ENCODE results near the gene METTL9.
"Not testable (repeated sequence)": the region's sequence is repeated elsewhere in the genome, so short reads cannot be mapped to it uniquely, and the experiment has no call there.

The METTL9 gene

DNA sequence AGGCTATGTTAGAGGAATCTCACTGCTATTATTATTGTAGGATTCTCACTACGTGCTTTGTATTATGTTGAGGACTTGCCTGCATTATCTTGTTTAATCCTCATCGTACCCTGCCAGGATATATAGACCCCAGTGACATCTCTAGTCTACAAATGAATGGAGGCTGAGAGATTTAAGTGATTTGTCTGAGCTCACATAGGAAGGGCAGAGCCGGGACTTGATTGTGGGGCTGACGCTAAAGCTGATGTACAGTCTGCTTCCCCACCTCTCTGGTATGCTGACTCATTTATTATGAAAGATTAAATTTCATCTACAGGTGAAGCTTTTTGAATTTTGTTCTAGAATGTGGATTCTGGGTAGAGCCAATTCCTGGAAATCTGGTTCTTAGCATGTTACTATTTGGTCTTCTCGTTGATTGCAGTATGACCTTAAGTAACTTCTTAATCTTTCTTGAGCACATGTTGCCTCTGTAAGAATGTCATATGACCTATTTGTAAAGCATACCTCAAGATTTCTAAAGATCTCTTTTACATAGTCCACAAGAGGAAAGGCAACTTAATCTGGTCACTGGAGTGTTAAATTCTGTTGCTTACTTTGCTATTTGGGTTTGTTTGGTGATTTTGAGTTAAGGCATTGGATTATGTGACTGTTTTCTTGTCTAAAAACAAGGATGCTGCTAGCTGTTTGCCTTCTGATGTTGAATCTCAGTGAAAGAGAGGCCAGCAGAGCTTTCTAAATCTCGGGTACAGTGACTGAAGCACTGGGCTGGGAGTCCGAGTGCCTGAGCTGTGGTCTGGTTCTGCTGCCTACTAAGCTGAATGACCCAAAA lies 12.4 kb downstream of the METTL9 start:
- no peak for DNase-seq

DNA sequence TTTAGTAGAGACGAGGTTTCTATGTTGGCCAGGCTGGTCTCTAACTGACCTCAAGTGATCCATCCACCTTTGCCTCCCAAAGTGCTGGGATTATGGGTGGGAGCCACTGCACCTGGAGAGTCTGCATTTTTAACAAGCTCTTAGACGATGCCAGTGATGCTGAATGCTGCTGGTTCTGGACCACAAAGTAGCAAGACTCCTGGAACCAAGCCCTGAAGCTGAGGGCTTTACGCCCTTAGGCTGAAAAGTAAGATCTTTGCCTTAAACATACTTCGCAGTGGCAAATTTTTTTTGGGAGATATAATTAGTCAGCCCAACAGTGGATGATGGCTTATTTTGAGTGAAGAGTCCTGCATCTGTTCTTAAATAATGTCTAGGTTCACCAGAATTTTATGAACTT lies 14.0 kb downstream of the METTL9 start:
- DNase-seq: no peak

GRCh38 chr16:21613781-21614180 lies 14.4 kb downstream of the METTL9 start:
- no peak for DNase-seq

DNA sequence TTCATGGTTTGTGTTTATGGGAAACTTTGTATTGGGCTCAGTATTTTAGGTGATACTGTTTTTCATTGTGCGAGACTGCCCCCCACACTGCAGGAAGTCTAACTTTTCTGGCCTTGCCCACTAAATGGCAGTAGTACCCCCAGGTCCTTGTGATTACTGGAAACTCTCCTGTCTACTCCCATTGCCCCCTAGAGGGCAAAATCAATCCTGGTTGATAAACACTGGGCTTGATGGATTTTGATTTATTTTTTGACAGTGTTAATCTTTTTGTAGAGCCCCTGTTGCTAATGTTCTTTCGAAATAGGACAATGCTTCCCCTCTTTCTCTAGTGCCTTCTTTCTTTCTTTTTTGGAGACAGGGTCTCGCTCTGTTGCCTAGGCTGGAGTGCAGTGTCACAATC lies 15.5 kb downstream of the METTL9 start:
- DNase-seq: no peak

GRCh38 chr16:21617607-21618006 lies 18.2 kb downstream of the METTL9 start:
- no peak for DNase-seq

DNA sequence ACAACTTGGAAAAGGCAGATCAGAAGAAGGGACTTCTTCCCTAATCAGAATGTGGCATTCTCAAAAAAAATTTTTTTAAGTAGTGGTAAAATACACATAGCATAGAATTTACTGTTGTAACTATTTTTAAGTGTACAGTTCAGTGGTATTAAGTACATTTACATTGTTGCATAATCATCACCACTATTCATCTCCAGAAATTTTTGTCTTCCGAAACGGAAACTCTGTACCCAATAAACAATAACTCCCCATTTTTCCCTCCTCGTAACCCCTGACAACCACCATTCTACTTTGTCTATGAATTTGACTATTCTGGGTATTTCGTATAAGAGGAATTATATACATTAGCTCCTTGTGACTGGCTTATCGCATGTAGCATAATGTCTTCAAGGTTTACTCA lies 18.9 kb downstream of the METTL9 start:
- DNase-seq: no peak

DNA sequence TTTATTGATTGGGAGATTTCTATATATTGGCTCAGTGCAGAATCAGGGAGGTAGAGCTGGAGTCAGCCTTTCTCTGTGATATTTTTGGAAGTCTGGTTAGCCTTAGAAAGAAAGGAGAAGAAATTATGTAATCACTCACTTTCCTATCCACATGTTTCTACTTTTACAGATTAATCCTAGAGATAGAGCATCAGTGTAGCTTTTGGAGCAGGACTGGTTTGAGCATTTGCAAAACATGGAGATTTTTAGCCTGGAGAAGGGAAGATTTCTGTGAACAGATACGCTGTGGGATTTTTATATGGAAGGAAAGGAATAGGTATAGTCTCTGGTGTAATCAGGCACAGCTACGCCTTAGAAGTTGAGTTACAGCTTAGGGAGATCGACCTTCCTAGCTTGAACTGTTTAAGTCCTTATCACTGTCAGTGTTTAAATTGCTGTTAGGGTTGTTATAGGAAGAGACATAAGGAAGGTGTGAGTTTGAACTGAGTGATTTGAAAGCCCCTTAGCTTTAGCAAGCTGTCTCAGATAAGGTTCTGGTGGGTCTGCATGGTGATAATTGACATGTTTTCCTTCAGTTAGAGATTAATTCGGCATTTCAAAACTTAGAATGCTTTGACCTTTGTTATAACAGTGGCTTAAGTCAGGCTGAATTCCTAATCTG lies 20.5 kb downstream of the METTL9 start:
- DNase-seq: no peak

GRCh38 chr16:21620592-21620991 lies 21.2 kb downstream of the METTL9 start:
- DNase-seq: no peak

- no peak for DNase-seq
Observed at GRCh38 chr16:21622545-21622944, 23.2 kb downstream of the METTL9 start.

DNA sequence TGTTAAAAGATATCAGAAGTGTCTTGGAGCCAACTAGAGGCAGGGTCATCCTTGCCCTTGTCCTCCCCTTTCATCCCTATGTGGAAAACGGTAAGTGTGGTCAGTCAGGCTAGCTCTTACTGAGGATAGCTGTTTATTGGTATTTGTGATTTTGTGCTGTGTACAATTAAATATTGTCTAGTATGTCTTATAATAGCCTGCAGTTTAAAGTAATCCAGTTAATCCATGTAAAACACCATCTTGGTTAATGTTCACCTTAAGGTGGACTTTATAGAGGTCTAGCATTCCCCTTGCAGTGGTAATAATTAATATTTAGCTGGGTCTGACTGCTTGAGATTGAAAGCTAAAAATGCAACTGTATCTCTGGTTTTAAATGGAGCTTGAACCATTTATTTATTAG lies 25.6 kb downstream of the METTL9 start:
- no peak for DNase-seq

DNA sequence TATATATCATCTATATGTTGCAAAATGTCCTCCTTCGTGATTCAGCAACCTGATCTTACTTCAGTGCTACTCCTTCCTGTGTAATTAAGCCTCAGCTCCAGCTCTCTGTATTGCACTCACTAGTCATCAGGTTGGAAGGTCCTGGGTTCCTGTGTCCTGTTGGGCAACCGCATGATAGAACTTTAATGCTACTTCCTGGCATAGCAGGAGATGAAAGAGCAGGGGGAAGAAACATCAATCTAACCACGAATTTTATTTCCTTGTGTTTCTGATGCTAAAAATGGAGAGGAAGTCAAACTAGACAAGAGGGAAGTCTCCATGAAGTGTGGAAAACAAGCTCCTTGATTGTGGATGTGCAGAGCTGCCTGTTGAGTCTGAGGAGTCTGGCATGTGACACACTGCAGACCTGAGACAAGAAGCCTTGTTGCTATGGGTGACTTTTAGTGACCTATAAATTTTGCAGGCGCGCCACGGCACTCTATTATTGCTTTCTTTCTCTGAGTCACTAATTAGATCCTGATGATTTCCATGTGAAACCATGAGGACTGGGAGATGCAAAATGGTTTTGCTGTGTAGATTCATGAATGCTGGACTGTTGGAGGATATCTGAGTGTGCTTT lies 27.4 kb downstream of the METTL9 start:
- DNase-seq: peak; percentile 16

GRCh38 chr16:21628121-21628726 lies 28.8 kb downstream of the METTL9 start:
- DNase-seq: peak; percentile 62

- no peak for DNase-seq
Observed at GRCh38 chr16:21628772-21629171, 29.4 kb downstream of the METTL9 start.

DNA sequence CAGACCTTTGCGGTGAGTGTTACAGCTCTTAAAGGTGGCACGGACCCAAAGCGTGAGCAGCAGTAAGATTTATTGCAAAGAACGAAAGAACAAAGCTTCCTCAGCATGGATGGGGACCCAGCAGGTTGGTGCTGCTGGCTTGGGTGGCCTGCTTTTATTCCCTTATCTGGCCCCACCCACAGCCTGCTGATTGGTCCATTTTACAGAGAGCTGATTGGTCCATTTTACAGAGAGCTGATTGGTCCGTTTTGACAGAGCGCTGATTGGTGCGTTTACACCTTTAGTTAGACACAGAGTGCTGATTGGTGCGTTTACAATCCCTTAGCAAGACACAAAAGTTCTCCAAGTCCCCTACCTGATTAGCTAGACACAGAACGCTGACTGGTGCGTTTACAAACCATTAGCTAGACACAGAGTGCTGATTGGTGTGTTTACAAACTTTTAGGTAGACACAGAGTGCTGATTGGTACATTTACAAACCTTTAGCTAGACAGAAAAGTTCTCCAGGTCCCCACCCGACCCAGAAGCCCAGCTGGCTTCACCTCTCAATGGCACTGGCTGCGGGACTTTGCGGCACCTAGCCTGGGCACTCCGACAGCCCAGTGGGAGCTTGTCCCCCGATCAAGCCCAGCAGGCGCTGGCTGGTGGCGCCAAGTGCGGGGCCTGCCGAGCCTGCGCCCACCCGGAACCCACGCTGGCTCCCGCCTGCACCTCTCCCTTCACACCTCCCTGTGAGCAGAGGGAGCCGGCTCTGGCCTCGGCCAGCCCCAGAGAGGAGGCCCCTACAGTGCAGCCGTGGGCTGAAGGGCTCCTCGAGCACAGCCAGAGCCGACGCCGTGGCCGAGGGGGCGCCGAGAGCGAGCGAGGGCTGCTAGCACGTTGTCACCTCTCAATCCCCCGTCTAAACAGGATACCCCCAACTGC lies 30.5 kb downstream of the METTL9 start:
- DNase-seq: not testable (repeated sequence)

GRCh38 chr16:21630866-21631265 lies 31.5 kb downstream of the METTL9 start:
- DNase-seq: not testable (repeated sequence)

- not testable (repeated sequence) for DNase-seq
Observed at GRCh38 chr16:21631376-21631775, 32.0 kb downstream of the METTL9 start.

GRCh38 chr16:21631951-21632575 lies 32.7 kb downstream of the METTL9 start:
- DNase-seq: not testable (repeated sequence)

DNA sequence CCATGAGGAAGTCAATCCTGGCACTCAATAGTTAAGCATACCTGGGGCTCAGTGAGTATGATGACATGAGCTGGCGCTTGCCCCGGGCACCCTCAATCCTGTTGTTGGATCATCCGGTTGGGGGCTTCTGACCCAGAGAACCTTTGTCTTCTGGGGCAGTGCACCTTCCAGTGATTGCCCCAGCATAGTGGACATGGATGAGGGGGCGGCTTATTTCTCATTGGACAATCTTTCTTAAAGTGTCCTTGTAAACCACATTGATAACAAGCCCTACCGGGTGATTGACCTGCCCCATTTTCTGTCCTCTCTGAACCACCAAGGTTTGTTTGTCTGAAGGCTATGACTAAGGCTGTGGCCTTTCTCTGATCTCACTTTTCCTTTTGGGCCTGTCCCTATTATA lies 34.8 kb downstream of the METTL9 start:
- DNase-seq: no peak

GRCh38 chr16:21635694-21636093 lies 36.3 kb downstream of the METTL9 start:
- not testable (repeated sequence) for DNase-seq

GRCh38 chr16:21637032-21637968 lies 37.9 kb downstream of the METTL9 start:
- DNase-seq: no peak

DNA sequence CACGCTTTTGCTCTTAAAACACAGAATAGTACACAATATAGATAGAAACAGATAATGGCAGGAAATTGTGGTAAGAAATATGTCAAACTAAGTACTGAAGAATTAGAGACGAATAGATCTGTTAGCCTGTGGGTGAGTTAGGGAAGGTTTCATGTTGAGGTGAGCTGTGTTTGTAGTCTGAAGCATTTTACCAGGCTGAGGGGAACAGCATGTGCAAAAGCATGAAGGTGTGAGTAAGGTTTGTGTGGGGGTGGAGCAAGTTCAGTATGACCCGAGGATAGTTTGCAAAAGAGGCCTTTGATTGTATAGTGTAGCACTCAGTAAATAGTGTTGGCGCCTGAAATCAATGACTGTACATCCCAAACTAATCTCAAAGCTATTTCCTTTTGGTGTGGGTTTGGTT lies 39.2 kb downstream of the METTL9 start:
- DNase-seq: no peak

Measured in NCI-H69 (cell line).